GM18858 (cell line): ENCODE data around the gene ALK.

Source experiments
- ATAC-seq: cut with Tn5 transposase; IDR thresholded peaks from one replicate; pipeline ENCODE4 v1.9.1; 2021; ENCODE audit not compliant: unreplicated experiment

Gene ALK

DNA sequence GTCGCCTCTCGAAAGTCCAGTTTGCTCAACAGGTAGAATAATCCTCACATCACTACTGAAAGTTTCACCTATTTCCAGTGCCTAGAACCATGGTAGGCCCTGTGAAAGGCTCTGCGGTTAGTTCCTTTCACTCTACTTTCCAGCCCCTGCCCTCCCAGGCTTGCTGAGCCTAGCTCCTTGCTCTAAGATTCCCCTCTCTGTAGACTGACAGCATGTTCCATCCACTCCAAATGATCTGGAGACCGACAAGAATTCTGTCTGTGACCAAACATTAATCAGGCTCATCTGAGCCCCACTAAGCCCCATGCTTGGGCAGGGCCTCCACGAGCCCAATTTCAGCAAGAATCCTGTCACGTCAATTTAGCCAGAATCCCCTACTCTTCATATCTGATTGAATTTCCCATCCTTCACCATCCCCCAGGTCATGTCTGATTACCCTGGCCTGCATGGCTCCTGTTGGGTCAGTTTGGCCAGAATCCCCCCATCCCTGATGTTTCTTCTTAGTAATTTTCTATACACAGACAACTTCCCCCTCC lies 307.0 kb downstream of the ALK start:
- ATAC-seq: no peak

DNA sequence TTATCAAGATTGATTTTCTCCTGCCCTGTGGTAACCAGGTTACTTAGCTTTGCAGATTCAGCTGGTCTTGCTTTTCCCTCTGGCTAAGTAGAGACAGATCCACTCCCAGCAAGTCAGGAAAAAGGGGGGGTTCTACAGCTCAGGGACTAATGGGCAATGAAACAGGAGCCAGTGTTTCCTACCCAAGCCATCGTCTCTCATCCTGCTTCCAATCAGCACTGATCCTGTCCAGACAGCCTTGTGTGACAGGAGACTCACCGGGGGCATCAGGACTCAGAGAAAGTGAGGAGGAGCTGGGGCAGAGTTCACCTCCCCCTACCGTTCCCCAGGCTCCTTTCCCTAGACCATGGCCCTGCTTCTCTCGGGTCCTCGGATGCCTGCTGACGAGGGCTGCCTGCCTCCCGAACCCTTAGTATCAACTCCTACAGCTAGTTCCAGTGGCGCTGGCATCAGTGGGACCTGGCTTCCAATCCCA lies 307.6 kb downstream of the ALK start:
- ATAC-seq: no peak

DNA sequence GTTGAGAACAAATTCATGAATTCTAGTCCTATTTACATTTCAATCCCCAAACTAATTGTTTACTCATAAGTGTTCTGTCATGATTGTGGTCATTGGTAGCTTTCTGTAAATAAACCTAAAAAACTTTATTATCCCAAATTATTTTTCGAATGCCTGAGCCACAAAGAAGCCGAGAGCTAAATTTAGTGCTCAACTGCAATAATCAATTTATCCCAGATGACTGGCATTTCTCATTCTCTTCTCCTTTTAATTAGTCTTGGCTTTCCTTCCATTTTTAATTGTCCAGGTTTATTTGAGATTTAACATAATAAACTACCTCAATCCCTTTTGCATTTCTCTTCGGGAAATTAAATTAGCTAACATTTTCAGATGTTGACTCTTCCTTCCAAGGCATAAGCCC lies 308.3 kb downstream of the ALK start:
- no peak for ATAC-seq

- ATAC-seq: no peak
Measured at GRCh38 chr2:29612568-29612967, 308.8 kb downstream of the ALK start.

DNA sequence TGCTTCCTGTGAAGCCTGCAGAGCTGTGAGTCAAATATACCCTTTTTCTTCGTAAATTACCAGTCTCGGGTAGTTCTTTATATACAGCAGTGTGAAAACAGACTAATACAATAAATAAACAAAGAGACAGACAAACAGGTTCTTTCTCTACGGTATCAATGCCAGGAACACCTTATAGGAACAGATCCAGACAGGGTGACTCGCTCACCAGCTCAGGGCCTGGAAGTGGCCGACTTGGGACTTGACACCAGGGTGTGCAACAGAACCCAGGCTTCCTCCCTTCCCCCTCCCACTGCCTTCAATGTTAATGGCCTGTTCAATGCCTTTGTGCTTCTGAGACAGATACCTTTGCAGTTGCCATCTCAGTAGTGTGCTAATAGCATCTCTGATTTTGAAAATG lies 309.5 kb downstream of the ALK start:
- ATAC-seq: no peak

DNA sequence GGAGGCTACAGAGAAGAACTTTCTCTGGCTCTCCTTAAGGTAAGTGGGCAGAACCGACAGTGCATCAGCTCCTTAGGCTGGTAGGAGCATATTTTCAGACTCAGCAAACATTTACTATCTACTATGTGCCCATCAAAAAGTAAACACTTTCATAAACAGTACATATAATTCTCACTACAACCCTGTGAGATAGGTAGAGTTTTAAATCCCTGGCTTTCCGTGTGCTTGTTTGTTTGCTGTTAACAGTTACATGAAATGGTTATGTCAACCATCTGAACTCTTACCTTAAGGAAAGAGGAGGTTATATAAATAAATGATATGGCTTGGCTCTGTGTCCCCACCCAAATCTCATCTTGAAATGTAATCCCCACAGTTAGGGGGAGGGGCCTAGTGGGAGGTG lies 310.1 kb downstream of the ALK start:
- ATAC-seq: no peak

- no peak for ATAC-seq
Measured at GRCh38 chr2:29610569-29610968, 310.8 kb downstream of the ALK start.

DNA sequence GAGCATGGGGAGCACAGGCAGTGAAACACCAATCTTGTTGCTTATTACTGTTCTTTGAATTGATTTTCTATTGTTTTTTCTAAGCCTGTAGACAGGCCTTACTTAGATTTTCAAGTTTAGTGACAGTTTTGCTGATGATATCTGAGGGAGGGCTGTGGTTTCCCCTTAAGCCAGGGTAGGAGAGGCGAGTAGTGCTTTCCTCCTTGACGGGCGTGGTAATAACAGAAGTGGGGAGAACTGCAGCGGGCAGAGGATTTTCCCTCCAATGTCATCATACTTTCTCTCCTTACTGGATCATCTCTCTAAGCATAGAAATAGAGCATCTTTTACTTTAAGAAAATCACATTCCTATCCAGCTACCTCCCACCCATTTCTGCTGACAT lies 314.4 kb downstream of the ALK start:
- ATAC-seq: no peak

- ATAC-seq: no peak
Measured at GRCh38 chr2:29606104-29607037, 315.0 kb downstream of the ALK start.

DNA sequence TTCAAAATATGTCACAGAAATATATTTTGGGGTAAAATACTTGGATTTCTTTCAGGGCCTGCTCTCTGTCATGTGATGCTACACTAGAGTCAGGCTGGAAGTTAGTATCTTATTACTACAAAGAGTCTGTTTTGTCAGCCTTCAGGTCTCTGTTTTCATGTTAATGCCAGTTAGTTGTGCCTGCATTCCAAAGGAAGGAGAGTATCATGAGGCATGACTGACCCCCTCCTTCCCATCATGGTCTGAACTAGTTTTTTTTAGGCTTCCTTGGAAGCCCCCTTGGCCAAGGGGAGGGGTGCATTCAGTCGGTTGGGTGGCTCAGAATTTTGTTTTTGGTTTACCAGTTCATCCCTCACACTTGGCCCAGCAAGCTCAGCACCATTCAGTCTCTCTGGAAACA lies 318.0 kb downstream of the ALK start:
- no peak for ATAC-seq

GRCh38 chr2:29601872-29602271 lies 319.5 kb downstream of the ALK start:
- ATAC-seq: no peak

DNA sequence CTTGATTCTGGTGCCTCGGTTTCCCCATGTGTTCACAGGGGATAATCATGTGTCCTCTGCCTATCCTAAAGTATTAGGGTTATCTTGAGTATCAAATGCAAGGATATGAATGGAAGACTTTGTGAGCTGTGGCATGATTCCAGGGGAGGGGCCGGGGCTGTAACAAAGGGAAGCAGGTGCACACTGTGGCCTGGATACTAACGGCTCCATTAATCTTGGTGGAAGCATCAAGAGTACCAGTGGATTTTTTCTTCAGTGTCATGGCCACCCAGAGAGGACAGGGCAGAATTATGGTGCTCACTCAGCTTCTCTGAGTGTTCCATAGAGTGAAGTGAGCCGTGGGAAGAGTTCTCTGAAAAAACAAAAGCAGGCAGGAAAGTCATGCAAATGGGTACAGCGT lies 320.1 kb downstream of the ALK start:
- no peak for ATAC-seq

- no peak for ATAC-seq
Measured at GRCh38 chr2:29599946-29600345, 321.4 kb downstream of the ALK start.

DNA sequence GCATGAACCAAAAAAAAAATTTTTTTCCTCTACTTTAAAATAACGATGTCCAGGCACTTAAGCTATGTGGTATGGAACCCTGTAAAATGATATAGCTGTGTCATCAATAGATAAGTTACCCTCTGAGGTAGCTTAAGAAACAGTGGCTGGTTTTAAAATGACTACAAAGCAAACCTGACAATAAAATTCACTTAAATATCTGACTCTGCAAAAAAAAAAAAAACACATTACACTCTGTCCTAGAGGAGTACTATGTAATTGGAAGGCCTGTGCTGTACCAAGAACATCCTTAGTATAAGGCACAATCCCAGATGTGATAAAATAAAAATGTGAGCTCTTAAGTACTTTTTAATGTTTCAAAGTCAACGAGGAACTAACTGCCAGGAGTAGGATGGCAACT lies 322.4 kb downstream of the ALK start:
- ATAC-seq: no peak

DNA sequence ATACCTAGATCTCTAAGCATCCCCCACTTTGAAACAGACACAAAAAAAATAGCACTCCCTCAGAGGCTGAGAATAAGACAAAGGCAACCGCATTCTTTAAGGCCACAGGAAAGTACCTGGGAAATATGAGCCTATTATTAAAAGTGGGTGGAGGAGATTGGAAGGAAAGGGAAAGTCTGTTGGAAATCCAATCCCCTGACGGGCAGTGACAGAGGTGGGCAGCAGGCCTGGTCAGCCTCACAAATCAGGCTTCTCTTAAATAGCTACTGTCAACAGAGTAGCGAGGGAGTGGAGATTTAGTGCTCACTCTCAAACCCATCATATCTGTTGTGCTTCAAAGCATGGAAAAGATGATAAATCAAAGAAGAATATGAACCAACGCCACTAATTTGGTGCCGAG lies 324.4 kb downstream of the ALK start:
- no peak for ATAC-seq

DNA sequence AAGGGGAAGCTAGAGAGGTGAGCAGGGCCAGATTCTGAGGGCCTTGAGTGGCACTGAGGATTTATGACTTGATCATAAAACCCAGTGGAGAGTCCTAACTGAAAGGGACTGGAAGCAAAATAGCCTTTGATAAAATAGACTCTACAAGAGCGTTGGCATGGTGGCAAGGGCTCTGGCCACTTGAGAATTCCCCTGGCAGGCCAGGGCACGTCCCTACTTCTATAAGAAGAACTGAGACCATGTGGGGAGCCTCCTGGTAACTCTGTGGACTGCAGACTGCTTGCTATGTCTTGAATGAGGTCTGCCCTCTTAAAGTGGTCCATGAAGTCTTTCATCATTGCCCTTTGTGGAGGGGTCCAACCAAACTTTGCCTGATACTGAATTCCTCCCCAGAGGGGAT lies 324.8 kb downstream of the ALK start:
- no peak for ATAC-seq

DNA sequence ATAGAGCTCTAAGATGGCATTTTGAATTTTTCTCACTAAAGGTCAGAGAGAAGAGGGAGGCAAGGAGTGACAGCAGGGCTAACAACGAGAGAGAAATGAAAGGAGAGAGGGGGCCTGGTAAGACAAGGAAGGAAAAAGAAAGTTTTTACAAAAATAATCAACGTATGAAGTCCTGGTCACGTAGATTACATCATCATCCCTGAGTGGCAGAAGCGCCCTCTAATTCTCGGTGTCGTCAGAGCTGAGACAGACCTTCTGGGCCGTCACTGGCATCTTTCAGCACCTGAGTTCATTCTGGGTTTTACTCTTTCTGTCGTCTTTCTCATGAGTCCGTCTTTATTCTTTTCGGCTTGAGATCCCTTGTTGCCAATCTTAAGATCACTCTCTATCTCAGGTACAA lies 329.8 kb downstream of the ALK start:
- no peak for ATAC-seq

GRCh38 chr2:29590211-29590610 lies 331.2 kb downstream of the ALK start:
- no peak for ATAC-seq

DNA sequence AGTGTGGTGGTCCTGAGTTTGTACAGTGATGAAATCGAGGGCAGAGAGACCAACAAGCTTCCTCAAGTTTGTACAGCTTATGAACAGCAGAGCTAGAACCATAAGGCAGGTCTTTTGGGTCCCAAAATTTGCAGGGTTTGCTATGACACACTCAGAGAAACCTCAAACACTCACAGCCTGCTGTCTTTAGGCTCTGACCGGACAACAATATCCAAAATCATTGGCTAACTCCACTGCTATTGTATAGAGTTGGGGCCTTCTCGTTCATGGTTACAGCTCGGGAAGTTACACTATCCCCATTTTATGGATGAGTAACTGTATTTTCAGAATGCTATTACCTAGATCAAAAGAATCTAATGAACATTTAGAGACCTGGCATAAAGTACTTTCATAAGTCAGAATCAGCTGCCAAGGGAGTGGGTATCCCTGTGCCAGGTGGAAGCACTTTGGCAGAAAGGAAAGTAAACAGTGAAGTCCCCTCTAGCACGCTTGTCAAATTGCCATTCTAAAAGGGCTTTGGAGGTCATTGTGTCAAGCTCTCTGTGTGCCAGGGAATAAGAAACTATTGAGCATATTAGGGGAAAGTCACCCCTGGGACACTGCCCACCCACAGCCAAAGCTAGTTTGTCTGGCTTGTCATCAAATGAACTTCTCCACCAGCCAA lies 331.8 kb downstream of the ALK start:
- ATAC-seq: no peak

DNA sequence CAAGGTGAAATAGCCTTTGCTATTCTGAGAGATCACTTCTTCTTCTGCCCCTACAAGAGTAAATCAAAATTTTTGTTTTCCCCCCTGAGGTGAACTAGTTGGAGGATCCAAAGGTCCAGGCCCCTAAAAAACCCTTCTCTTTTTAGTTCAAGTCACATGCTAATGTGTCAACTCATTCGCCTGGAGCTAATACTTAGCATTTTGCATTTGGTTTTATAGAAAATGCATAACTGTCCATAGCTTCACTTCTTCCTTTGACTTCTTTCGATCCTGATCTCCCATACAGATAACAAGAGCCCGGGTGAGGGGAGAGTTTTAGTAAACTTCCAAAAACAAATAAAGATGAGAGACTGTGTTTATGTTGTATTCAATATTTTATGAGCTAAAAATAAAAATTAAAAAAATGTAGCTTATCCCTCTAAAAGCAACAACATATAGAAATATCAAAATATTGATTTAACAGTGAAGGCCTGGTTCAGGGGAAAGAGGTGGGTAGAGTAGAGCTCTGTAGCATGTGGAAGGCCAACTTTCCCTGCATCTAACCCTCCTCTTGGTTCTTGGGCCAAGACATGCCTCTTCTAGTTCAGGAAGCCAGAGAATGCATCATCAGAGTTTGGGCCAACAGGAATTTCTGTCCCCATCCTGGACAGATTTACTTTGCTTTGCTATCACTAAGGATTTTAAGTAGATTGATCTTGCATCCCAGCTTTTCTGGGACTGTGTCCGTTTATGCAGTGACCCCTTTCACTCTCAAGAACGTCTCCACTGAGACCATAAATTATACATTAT lies 333.8 kb downstream of the ALK start:
- no peak for ATAC-seq

DNA sequence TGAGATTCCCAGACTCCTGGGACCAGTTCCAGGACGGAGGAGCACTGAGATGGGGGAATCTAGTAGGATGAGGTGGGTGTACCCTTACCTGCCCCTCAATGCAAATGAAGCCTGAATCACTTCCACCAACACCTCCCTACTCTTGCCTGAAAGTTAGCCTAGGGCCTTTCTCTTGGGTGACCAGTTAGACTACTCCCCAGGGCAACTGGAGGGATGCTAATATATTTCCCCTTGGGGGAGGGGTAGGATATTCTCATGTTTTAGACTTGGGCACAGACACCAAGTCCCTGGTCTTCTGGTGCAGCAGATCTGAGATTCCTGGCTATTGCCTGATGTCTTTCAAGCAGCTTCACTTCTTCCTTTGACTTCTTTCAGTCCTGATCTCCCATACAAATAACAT lies 334.5 kb downstream of the ALK start:
- no peak for ATAC-seq
